Skeletal muscle tissue (tissue), 4 donors: ENCODE results near the gene RGS3. TPM values are rescaled to one million over a fixed set of nuclear protein-coding genes. Genes with fewer than 3 reads are reported as not detected.
A peak's percentile ranks its signal among the peaks of the same experiment; 100 is the strongest.

Experiments used
- H3K27ac ChIP-seq: one replicate; pipeline ENCODE4 v1.7.0; 2013; ENCODE audit warnings: mild to moderate bottlenecking, low read depth, low read length, inconsistent platforms
- H3K27me3 ChIP-seq, 3 donors: one replicate each; pipeline ENCODE4 v1.7.0; 2013; ENCODE audit warnings: low read length in 3 of 3; ENCODE audit not compliant: control insufficient read depth in 3 of 3, insufficient read depth in 3 of 3
- H3K36me3 ChIP-seq, 3 donors: one replicate each; pipeline ENCODE4 v1.7.0; 2013; ENCODE audit warnings: low read length in 3 of 3; ENCODE audit not compliant: control insufficient read depth in 3 of 3, insufficient read depth in 3 of 3
- H3K4me1 ChIP-seq, 3 donors: one replicate each; pipeline ENCODE4 v1.7.0; 2013; ENCODE audit warnings: low read length in 3 of 3, mild to moderate bottlenecking in 3 of 3; ENCODE audit not compliant: control insufficient read depth in 3 of 3, insufficient read depth in 3 of 3
- H3K4me3 ChIP-seq, 3 donors: one replicate each; pipeline ENCODE4 v1.7.0; 2013; ENCODE audit warnings: low read length in 3 of 3
- H3K9ac ChIP-seq, 3 donors: one replicate each; pipeline ENCODE4 v1.7.0; 2013; ENCODE audit warnings: low read length in 3 of 3, mild to moderate bottlenecking in 3 of 3, moderate library complexity in 2 of 3, low read depth in 1 of 3
- H3K9me3 ChIP-seq, 3 donors: one replicate each; pipeline ENCODE4 v1.7.0; 2013; ENCODE audit warnings: low read length in 3 of 3; ENCODE audit not compliant: control insufficient read depth in 3 of 3
- total RNA-seq: library from RNA; depleted of rRNA; stranded (reverse); fragments of >200 nt; gene quantifications from one replicate; pipeline ENCODE4 v1.2.3, GENCODE V29; 2014
- donor health status: Osteomylitis.

The RGS3 gene
- total RNA-seq, 1 donor from 2014 or later: 48.0 TPM

GRCh38 chr9:113524468-113524867, 60.9 kb downstream of the RGS3 start:
- Histone ChIP-seq H3K27me3 (no peaks in the 10 kb centered on the region), H3K9me3 (no peaks in the 10 kb centered on the region), H3K4me3 (peak overlapping the region; percentile 7 to 80 (median 20)), H3K9ac (peak overlapping the region; percentile 35 to 95 (median 54)), H3K27ac (peak overlapping the region; percentile 77), H3K4me1 (peaks cover 53 to 87% (median 74%) of the 10 kb centered on the region in 3 donors), H3K36me3 (peaks cover 0 to 33% (median 0%) of the 10 kb centered on the region in 3 donors)

- no peaks in the 10 kb centered on the region for H3K27me3 ChIP-seq
- peak overlapping the region; percentile 77 for H3K27ac ChIP-seq
- H3K9me3 ChIP-seq: no peaks in the 10 kb centered on the region
- peak overlapping the region in 1 of 3 donors; percentile 80 for H3K4me3 ChIP-seq
- peaks cover 0 to 35% (median 4%) of the 10 kb centered on the region in 3 donors for H3K36me3 ChIP-seq
- peaks cover 52 to 89% (median 75%) of the 10 kb centered on the region in 3 donors for H3K4me1 ChIP-seq
- peak overlapping the region in 2 of 3 donors; percentile 35 to 95 for H3K9ac ChIP-seq
Observed at GRCh38 chr9:113525205-113525604, 61.7 kb downstream of the RGS3 start.

- Histone ChIP-seq H3K36me3 (peaks cover 0 to 35% (median 6%) of the 10 kb centered on the region in 3 donors), H3K4me3 (peak overlapping the region in 1 of 3 donors; percentile 80), H3K27ac (peak overlapping the region; percentile 77), H3K4me1 (peaks cover 55 to 93% (median 74%) of the 10 kb centered on the region in 3 donors), H3K27me3 (no peaks in the 10 kb centered on the region), H3K9ac (peak overlapping the region in 2 of 3 donors; percentile 35 to 95), H3K9me3 (no peaks in the 10 kb centered on the region)
Observed at GRCh38 chr9:113525831-113526230, 62.3 kb downstream of the RGS3 start.

- Histone ChIP-seq H3K27me3 (no peaks in the 10 kb centered on the region), H3K27ac (no peak overlapping the region), H3K9me3 (no peaks in the 10 kb centered on the region), H3K4me3 (peak overlapping the region in 1 of 3 donors; percentile 80), H3K9ac (peak overlapping the region in 1 of 3 donors; percentile 95), H3K4me1 (peaks cover 53 to 96% (median 74%) of the 10 kb centered on the region in 3 donors), H3K36me3 (peaks cover 0 to 35% (median 6%) of the 10 kb centered on the region in 3 donors)
Observed at GRCh38 chr9:113526231-113526746, 62.8 kb downstream of the RGS3 start.

GRCh38 chr9:113526841-113527240, 63.3 kb downstream of the RGS3 start:
- H3K9ac ChIP-seq: peak overlapping the region in 1 of 3 donors; percentile 95

GRCh38 chr9:113528088-113528487, 64.6 kb downstream of the RGS3 start:
- Histone ChIP-seq H3K4me3 (peak overlapping the region in 1 of 3 donors; percentile 13), H3K4me1 (peaks cover 40 to 97% (median 64%) of the 10 kb centered on the region in 3 donors), H3K9ac (peak overlapping the region in 1 of 3 donors; percentile 57), H3K36me3 (peaks cover 0 to 41% (median 6%) of the 10 kb centered on the region in 3 donors), H3K27ac (peak overlapping the region; percentile 15), H3K9me3 (no peaks in the 10 kb centered on the region), H3K27me3 (no peaks in the 10 kb centered on the region)

More at GRCh38 chr9:113526841-113527240, 63.3 kb downstream of the RGS3 start:
- no peak overlapping the region for H3K27ac ChIP-seq
- H3K4me3 ChIP-seq: no peak overlapping the region
- H3K36me3 ChIP-seq: peaks cover 0 to 36% (median 6%) of the 10 kb centered on the region in 3 donors
- no peaks in the 10 kb centered on the region for H3K27me3 ChIP-seq
- H3K9me3 ChIP-seq: no peaks in the 10 kb centered on the region
- H3K4me1 ChIP-seq: peaks cover 52 to 99% (median 73%) of the 10 kb centered on the region in 3 donors

- Histone ChIP-seq H3K9ac (peak overlapping the region in 1 of 3 donors; percentile 57), H3K9me3 (no peaks in the 10 kb centered on the region), H3K27ac (no peak overlapping the region), H3K4me1 (peaks cover 32 to 95% (median 59%) of the 10 kb centered on the region in 3 donors), H3K36me3 (peaks cover 0 to 40% (median 6%) of the 10 kb centered on the region in 3 donors), H3K4me3 (no peak overlapping the region), H3K27me3 (no peaks in the 10 kb centered on the region)
Observed at GRCh38 chr9:113528811-113529210, 65.3 kb downstream of the RGS3 start.

GRCh38 chr9:113529336-113530009, 65.9 kb downstream of the RGS3 start:
- Histone ChIP-seq H3K9me3 (no peaks in the 10 kb centered on the region), H3K4me3 (no peak overlapping the region), H3K27me3 (no peaks in the 10 kb centered on the region), H3K36me3 (peaks cover 0 to 37% (median 6%) of the 10 kb centered on the region in 3 donors), H3K27ac (no peak overlapping the region), H3K9ac (peak overlapping the region in 1 of 3 donors; percentile 60), H3K4me1 (peaks cover 26 to 91% (median 54%) of the 10 kb centered on the region in 3 donors)

- no peaks in the 10 kb centered on the region for H3K9me3 ChIP-seq
- peak overlapping the region in 1 of 3 donors; percentile 60 for H3K9ac ChIP-seq
- H3K4me3 ChIP-seq: no peak overlapping the region
- H3K36me3 ChIP-seq: peaks cover 0 to 37% (median 6%) of the 10 kb centered on the region in 3 donors
- H3K4me1 ChIP-seq: peaks cover 19 to 89% (median 49%) of the 10 kb centered on the region in 3 donors
- no peaks in the 10 kb centered on the region for H3K27me3 ChIP-seq
- no peak overlapping the region for H3K27ac ChIP-seq
Observed at GRCh38 chr9:113530022-113530635, 66.6 kb downstream of the RGS3 start.
